GM23338 (cell line): ENCODE results near the gene TMBIM6. TPM values are rescaled to one million over a fixed set of nuclear protein-coding genes. Genes with fewer than 3 reads are reported as not detected.
"Not testable (repeated sequence)": the region's sequence is repeated elsewhere in the genome, so short reads cannot be mapped to it uniquely, and the experiment has no call there.

Experiments
- ATAC-seq: fragments of 200-7000 bp; cut with Tn5 transposase; 3 replicates; pipeline ENCODE4 v1.9.1; 2020
- DNase-seq: peaks from one replicate; pipeline ENCODE4 v3.0.0-alpha.2; 2015; ENCODE audit warnings: low spot score
- H2AFZ ChIP-seq: fragments of 200-600 bp; sonication (generic); 2 replicates; pipeline ENCODE4 v1.8.0; 2016; ENCODE audit warnings: antibody characterized with exemption, mild to moderate bottlenecking, moderate library complexity
- H3F3A ChIP-seq: fragments of 200-600 bp; sonication (generic); replicated peaks from 2 replicates; pipeline ENCODE4 v1.8.0; 2017; ENCODE audit warnings: antibody characterized with exemption, mixed run types, low read depth
- H3K27ac ChIP-seq: fragments of 200-600 bp; sonication (generic); 2 replicates; pipeline ENCODE4 v1.6.1; 2016; ENCODE audit warnings: low read depth
- H3K27me3 ChIP-seq: fragments of 200-600 bp; sonication (generic); 2 replicates; pipeline ENCODE4 v1.8.0; 2016; ENCODE audit warnings: mild to moderate bottlenecking, mixed run types, moderate library complexity; ENCODE audit not compliant: insufficient read depth
- H3K36me3 ChIP-seq: fragments of 200-600 bp; sonication (generic); 2 replicates; pipeline ENCODE4 v1.8.0; 2016; ENCODE audit warnings: mild to moderate bottlenecking; ENCODE audit not compliant: insufficient read depth
- H3K4me1 ChIP-seq: fragments of 200-600 bp; sonication (generic); 2 replicates; pipeline ENCODE4 v1.8.0; 2016; ENCODE audit warnings: mild to moderate bottlenecking, moderate library complexity; ENCODE audit not compliant: insufficient read depth
- H3K4me2 ChIP-seq: fragments of 200-600 bp; sonication (generic); 2 replicates; pipeline ENCODE4 v1.7.1; 2017; ENCODE audit warnings: mixed run types
- H3K4me3 ChIP-seq: fragments of 200-600 bp; sonication (generic); 2 replicates; pipeline ENCODE4 v1.6.1; 2016; ENCODE audit warnings: mixed run types
- H3K79me2 ChIP-seq: fragments of 200-600 bp; sonication (generic); replicated peaks from 2 replicates; pipeline ENCODE4 v1.8.0; 2017; ENCODE audit warnings: mild to moderate bottlenecking; ENCODE audit not compliant: insufficient read depth
- H3K9me2 ChIP-seq: fragments of 200-600 bp; sonication (generic); 2 replicates; pipeline ENCODE4 v1.8.0; 2017; ENCODE audit not compliant: insufficient read depth
- H4K20me1 ChIP-seq: fragments of 200-600 bp; sonication (generic); replicated peaks from 2 replicates; pipeline ENCODE4 v1.8.0; 2017; ENCODE audit warnings: mild to moderate bottlenecking; ENCODE audit not compliant: insufficient read depth
- H3K27ac Mint-ChIP-seq: 2 replicates; pipeline ENCODE4 v1.8.0; 2020; ENCODE audit warnings: inconsistent platforms, mild to moderate bottlenecking, moderate library complexity, mixed read lengths
- H3K27me3 Mint-ChIP-seq: 3 replicates; pipeline ENCODE4 v1.8.0; 2022; ENCODE audit warnings: low read depth, mild to moderate bottlenecking, moderate library complexity, mixed read lengths, inconsistent platforms; ENCODE audit not compliant: insufficient read depth, poor library complexity
- H3K36me3 Mint-ChIP-seq: 3 replicates; pipeline ENCODE4 v1.8.0; 2021; ENCODE audit warnings: low read depth, mild to moderate bottlenecking, inconsistent platforms, moderate library complexity, mixed read lengths
- H3K4me1 Mint-ChIP-seq: 3 replicates; pipeline ENCODE4 v1.8.0; 2020; ENCODE audit warnings: mild to moderate bottlenecking, inconsistent platforms, mixed read lengths
- H3K4me3 Mint-ChIP-seq: 3 replicates; pipeline ENCODE4 v1.8.0; 2021; ENCODE audit warnings: moderate library complexity, mild to moderate bottlenecking, inconsistent platforms, mixed read lengths
- H3K9me3 Mint-ChIP-seq: 3 replicates; pipeline ENCODE4 v1.8.0; 2020; ENCODE audit warnings: moderate library complexity, mild to moderate bottlenecking, inconsistent platforms, mixed read lengths
- CREB1 ChIP-seq: fragments of 250-450 bp; sonication (Bioruptor Pico); IDR thresholded peaks from 2 replicates; pipeline ENCODE4 v1.5.0; 2020; ENCODE audit warnings: low read depth, mild to moderate bottlenecking, moderate library complexity
- EZH2phosphoT487 ChIP-seq: fragments of 200-600 bp; sonication (generic); IDR thresholded peaks from one replicate; pipeline ENCODE4 v1.8.1; 2018; ENCODE audit warnings: antibody characterized with exemption; ENCODE audit not compliant: unreplicated experiment
- POLR2AphosphoS5 ChIP-seq: IDR thresholded peaks from 2 replicates; pipeline ENCODE4 v1.6.1; 2016; ENCODE audit warnings: antibody characterized with exemption, low read depth
- REST ChIP-seq: IDR thresholded peaks from one replicate; pipeline ENCODE4 v1.6.1; 2018; ENCODE audit warnings: antibody characterized with exemption; ENCODE audit not compliant: unreplicated experiment
- STAT1 ChIP-seq: IDR thresholded peaks from one replicate; pipeline ENCODE4 v1.6.1; 2016; ENCODE audit warnings: antibody characterized with exemption; ENCODE audit not compliant: unreplicated experiment
- ZNF114 ChIP-seq: fragments of 250-450 bp; sonication (Bioruptor Pico); IDR thresholded peaks from 2 replicates; pipeline ENCODE4 v1.5.0; 2020; ENCODE audit warnings: mild to moderate bottlenecking, moderate library complexity
- polyA plus RNA-seq: library from polyadenylated mRNA; unstranded; fragments of >200 nt; fragmentation: Nextera tagmentation; extraction: Ambion mirVana; gene quantifications from 2 replicates; pipeline ENCODE4 v1.2.1, GENCODE V29; 2016
- total RNA-seq: library from RNA; depleted of rRNA; stranded (reverse); fragments of >200 nt; shearing (Covaris generic); gene quantifications from 2 replicates; pipeline ENCODE4 v1.2.3, GENCODE V29; 2014

The TMBIM6 gene
- total and polyA plus RNA-seq, 2 experiments from 2014 or later: 245 to 349 TPM

DNA sequence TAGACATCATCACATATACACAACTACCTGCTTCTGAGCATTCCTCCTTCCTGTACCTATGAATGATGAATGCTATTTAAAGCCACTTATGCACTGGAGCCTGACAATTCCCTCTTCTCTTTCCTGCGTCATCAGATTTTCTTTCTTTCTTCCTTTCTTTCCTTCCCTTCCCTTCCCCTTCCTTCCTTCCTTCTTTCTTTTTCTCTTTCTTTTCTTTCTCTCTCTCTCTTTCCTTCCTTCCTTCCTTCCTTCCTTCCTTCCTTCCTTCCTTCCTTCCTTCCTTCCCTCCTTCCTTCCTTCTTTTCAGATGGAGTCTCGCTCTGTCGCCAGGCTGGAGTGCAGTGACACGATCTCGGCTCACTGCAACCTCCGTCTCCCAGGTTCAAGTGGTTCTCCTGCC is 39.6 kb downstream of the TMBIM6 start:
- not testable (repeated sequence) for H3K36me3 Mint-ChIP-seq, H3K4me1 ChIP-seq, H3K9me2 ChIP-seq, H3K4me3 Mint-ChIP-seq, H2AFZ ChIP-seq, H3K27ac ChIP-seq, H3K4me2 ChIP-seq, H3K27me3 ChIP-seq, H3K9me3 Mint-ChIP-seq, ATAC-seq, H3K4me3 ChIP-seq, H3K27ac Mint-ChIP-seq, DNase-seq, H3K79me2 ChIP-seq, H3F3A ChIP-seq, H3K36me3 ChIP-seq, H4K20me1 ChIP-seq
- H3K27me3 Mint-ChIP-seq: peaks cover 17% of the 10 kb centered on the region
- peaks cover 12% of the 10 kb centered on the region for H3K4me1 Mint-ChIP-seq

- Mint-ChIP-seq H3K27me3 (peaks cover 7% of the 10 kb centered on the region), H3K4me1 (no peaks in the 10 kb centered on the region), H3K36me3 (0 out of 3 replicates have a peak, but pooled peaks cover 5% of the 10 kb centered on the region), H3K27ac (no peak overlapping the region), H3K9me3 (peaks cover 7% of the 10 kb centered on the region), H3K4me3 (no peak overlapping the region)
- H3K4me1 ChIP-seq: no peaks in the 10 kb centered on the region
- ATAC-seq (no peak), DNase-seq (no peak)
- H4K20me1 ChIP-seq: no peaks in the 10 kb centered on the region; the same call in 1 of the 2 replicates
- H3K79me2 ChIP-seq: no peaks in the 10 kb centered on the region
- H3K36me3 ChIP-seq: no peaks in the 10 kb centered on the region
- no peak for TF ChIP-seq STAT1
- no peak for TF ChIP-seq REST
- TF ChIP-seq ZNF114 (CRISPR knock-in tag): no peak
- TF ChIP-seq EZH2phosphoT487: no peak
- TF ChIP-seq CREB1: no peak
- TF ChIP-seq POLR2AphosphoS5: no peak
- no peak overlapping the region for H3K27ac ChIP-seq
- H3K4me3 ChIP-seq: no peak overlapping the region
- H3F3A ChIP-seq: no peaks in the 10 kb centered on the region
- H3K9me2 ChIP-seq: 0 out of 2 replicates have a peak, but pooled peaks cover 4% of the 10 kb centered on the region
- no peak overlapping the region for H3K4me2 ChIP-seq
- no peak overlapping the region for H2AFZ ChIP-seq
- no peaks in the 10 kb centered on the region for H3K27me3 ChIP-seq
These were observed 42.7 kb downstream of the TMBIM6 start for GRCh38 chr12:49783917-49784676.
